NK-92 treated with Interleukin-12 subunit alpha and Interleukin-12 subunit beta, amount 100 ng/mL, for 24 hours (cell line): ENCODE data around the gene CHCHD2.
"Not testable (repeated sequence)": the region's sequence is repeated elsewhere in the genome, so short reads cannot be mapped to it uniquely, and the experiment has no call there.

Experiments used
- DNase-seq: peaks from one replicate; lab custom pipeline; 2025; lab: John Stamatoyannopoulos, UW

CHCHD2 gene

GRCh38 chr7:56106108-56107073, at the start of gene CHCHD2:
Gene CHCHD2, minus strand, starts transcription at chr7:56106476. Its CDS starts 63 bp downstream, at chr7:56106413.
- peak; percentile 87 for DNase-seq

- DNase-seq, result not testable (repeated sequence)
Measured at GRCh38 chr7:56131062-56131461, 24.8 kb upstream of the CHCHD2 start.

GRCh38 chr7:56127241-56127975, 21.1 kb upstream of the CHCHD2 start:
- DNase-seq, result no peak

GRCh38 chr7:56125831-56126230, 19.6 kb upstream of the CHCHD2 start:
- DNase-seq, result no peak

GRCh38 chr7:56124981-56125380, 18.7 kb upstream of the CHCHD2 start:
- no peak for DNase-seq

GRCh38 chr7:56121440-56121839, 15.2 kb upstream of the CHCHD2 start:
- no peak for DNase-seq

GRCh38 chr7:56115852-56116538, 9.7 kb upstream of the CHCHD2 start, which contains the start of gene NUPR2:
Gene NUPR2, minus strand, starts transcription at chr7:56116417. Its CDS starts 103 bp downstream, at chr7:56116314.
- DNase-seq, result no peak

GRCh38 chr7:56112244-56112643, 6.0 kb upstream of the CHCHD2 start:
- not testable (repeated sequence) for DNase-seq

GRCh38 chr7:56110611-56111010, 4.3 kb upstream of the CHCHD2 start:
- DNase-seq, result peak; percentile 3

- DNase-seq, result no peak
Measured at GRCh38 chr7:56107954-56108258, 1.6 kb upstream of the CHCHD2 start.

- no peak for DNase-seq
Measured at GRCh38 chr7:56105508-56105907, 768 bp downstream of the CHCHD2 start.

GRCh38 chr7:56104138-56104537, 2.1 kb downstream of the CHCHD2 start:
- DNase-seq, result not testable (repeated sequence)

- no peak for DNase-seq
Measured at GRCh38 chr7:56099653-56100052, 6.6 kb downstream of the CHCHD2 start.

- not testable (repeated sequence) for DNase-seq
Measured at GRCh38 chr7:56098187-56099008, 7.9 kb downstream of the CHCHD2 start.

- DNase-seq, result no peak
Measured at GRCh38 chr7:56097700-56098099, 8.6 kb downstream of the CHCHD2 start.

GRCh38 chr7:56092789-56093531, 13.3 kb downstream of the CHCHD2 start, which contains the start of gene PHKG1:
Gene PHKG1, minus strand, starts transcription at chr7:56092952. Its CDS starts 4,011 bp downstream, at chr7:56088941.
- DNase-seq, result no peak

- not testable (repeated sequence) for DNase-seq
Measured at GRCh38 chr7:56092388-56092787, 13.9 kb downstream of the CHCHD2 start.

- DNase-seq, result no peak
Measured at GRCh38 chr7:56091591-56091990, 14.7 kb downstream of the CHCHD2 start.

- no peak for DNase-seq
Measured at GRCh38 chr7:56087445-56087844, 18.8 kb downstream of the CHCHD2 start.

- DNase-seq, result no peak
Measured at GRCh38 chr7:56086761-56087160, 19.5 kb downstream of the CHCHD2 start.
